ENCODE results near the gene NUAK1. TPM values are rescaled to one million over a fixed set of nuclear protein-coding genes. Genes with fewer than 3 reads are reported as not detected.

NUAK1 gene
- total and polyA plus RNA-seq, 4 donors, result 2.9 to 14.1 (median 9.2) TPM

DNA sequence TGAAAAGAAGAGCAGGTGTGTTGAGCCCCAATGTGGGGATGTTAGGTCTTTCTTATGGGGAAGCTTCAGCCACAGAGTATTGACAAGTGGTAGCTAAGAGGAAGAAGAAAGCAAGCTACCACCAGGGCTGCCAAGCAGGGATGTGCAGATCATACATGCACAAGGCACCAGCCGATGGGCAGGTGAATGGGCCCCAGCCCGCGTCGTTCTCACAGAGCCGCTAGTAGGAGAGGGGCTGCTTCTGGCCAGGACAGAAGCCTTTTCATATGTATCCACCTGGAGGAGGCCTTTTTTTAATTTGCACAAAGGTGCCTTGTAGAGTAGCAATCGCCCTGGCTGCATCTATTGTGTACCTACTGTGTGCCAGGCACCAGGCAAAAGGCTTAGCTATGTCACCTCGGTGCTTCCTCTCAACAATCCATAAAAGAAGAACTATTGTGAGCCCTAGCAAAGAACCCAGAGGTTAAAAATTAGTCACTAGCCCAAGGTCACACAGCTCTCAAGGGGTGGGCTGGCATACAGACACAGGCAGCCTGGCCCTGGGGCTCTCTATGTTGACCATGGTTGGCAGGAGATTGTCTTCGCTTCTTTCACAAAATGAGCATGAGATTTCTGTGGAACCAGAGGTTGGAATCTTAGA, 8.2 kb downstream of the NUAK1 start:
- TF ChIP-seq, protein P1, sequence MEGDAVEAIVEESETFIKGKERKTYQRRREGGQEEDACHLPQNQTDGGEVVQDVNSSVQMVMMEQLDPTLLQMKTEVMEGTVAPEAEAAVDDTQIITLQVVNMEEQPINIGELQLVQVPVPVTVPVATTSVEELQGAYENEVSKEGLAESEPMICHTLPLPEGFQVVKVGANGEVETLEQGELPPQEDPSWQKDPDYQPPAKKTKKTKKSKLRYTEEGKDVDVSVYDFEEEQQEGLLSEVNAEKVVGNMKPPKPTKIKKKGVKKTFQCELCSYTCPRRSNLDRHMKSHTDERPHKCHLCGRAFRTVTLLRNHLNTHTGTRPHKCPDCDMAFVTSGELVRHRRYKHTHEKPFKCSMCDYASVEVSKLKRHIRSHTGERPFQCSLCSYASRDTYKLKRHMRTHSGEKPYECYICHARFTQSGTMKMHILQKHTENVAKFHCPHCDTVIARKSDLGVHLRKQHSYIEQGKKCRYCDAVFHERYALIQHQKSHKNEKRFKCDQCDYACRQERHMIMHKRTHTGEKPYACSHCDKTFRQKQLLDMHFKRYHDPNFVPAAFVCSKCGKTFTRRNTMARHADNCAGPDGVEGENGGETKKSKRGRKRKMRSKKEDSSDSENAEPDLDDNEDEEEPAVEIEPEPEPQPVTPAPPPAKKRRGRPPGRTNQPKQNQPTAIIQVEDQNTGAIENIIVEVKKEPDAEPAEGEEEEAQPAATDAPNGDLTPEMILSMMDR (IDR thresholded peaks at IDR 0.05; ENCODE audit: control extremely low read depth, extremely low read depth), result no peak
- peaks cover 14 to 47% (median 28%) of the 10 kb centered on the region in 5 donors for H3K4me1 ChIP-seq (ENCODE audit: control insufficient read depth in 5 of 5, insufficient read depth in 5 of 5, low read length in 5 of 5)
- H3K4me3 ChIP-seq, result no peak overlapping the region
- ATAC-seq (ENCODE audit: insufficient read depth, low FRiP score) (no peak), DNase-seq (no peak)
- 91% methylated on average over 8 of the region's 8 CpGs for WGBS, 2 donors
- H3K36me3 ChIP-seq (ENCODE audit: control insufficient read depth in 4 of 4, insufficient read depth in 4 of 4, low read length in 4 of 4), result peaks cover 0 to 2% (median 0%) of the 10 kb centered on the region in 4 donors
- H3K27me3 ChIP-seq (ENCODE audit: control insufficient read depth in 3 of 3, insufficient read depth in 3 of 3, low read length in 2 of 3), result no peaks in the 10 kb centered on the region
- H3K9ac ChIP-seq (ENCODE audit: insufficient read depth in 1 of 2, low read length in 2 of 2), result no peak overlapping the region
- H3K9me3 ChIP-seq (ENCODE audit: control insufficient read depth in 4 of 4, insufficient read depth in 3 of 4, low read length in 3 of 4), result no peaks in the 10 kb centered on the region
- peak overlapping the region in 1 of 2 donors; percentile 62 for H3K27ac ChIP-seq (ENCODE audit: low read depth in 1 of 2, low read length in 1 of 2)

DNA sequence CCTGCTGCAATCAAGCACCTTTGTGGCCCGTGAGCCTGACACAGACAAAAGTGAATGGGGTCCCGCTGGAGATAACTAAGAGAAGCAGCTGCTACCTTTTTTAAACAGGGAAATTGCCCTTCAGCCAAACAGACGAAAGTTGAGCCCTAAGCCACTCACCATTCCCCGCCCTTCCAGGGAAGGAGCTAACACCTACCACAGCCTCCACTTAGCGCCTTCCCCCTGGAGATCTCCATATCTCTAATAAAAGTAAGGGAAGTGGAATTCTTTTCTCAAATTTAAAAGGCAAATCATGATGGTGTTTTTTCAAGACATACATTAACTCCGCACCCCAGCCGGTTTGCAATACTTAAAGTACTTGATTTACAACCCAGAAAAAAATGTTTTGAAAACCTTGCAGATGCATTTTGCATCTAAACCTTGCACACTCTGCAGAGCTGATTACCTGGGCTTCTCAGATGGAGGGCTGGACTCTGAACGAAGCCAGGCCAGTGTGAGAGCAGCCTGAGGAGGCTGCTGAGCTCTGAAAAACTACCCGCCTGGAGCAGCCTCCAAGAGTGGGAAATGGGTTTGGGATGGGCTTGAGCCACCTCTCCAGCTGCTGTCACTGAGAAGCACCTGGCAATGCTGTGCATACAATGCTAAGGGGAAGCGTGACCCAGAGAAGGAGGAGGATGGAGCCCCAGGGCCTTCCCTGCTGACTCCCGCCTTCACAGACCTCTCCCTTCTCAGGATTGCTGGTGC, 10.0 kb downstream of the NUAK1 start:
- H3K4me1 ChIP-seq (ENCODE audit: control insufficient read depth in 5 of 5, insufficient read depth in 5 of 5, low read length in 5 of 5), result peaks cover 11 to 45% (median 19%) of the 10 kb centered on the region in 5 donors
- ATAC-seq (ENCODE audit: insufficient read depth, low FRiP score) (no peak), DNase-seq (no peak)
- TF ChIP-seq, protein P1 (IDR thresholded peaks at IDR 0.05; ENCODE audit: control extremely low read depth, extremely low read depth), result no peak
- H3K4me3 ChIP-seq, result no peak overlapping the region
- H3K9me3 ChIP-seq (ENCODE audit: control insufficient read depth in 4 of 4, insufficient read depth in 3 of 4, low read length in 3 of 4), result no peaks in the 10 kb centered on the region
- 71 to 78% methylated on average over 11 of the region's 11 CpGs for WGBS, 2 donors
- peak overlapping the region; percentile 36 to 65 for H3K27ac ChIP-seq (ENCODE audit: low read depth in 1 of 2, low read length in 1 of 2)
- H3K27me3 ChIP-seq (ENCODE audit: control insufficient read depth in 3 of 3, insufficient read depth in 3 of 3, low read length in 2 of 3), result no peaks in the 10 kb centered on the region
- H3K9ac ChIP-seq (ENCODE audit: insufficient read depth in 1 of 2, low read length in 2 of 2), result no peak overlapping the region
- peaks cover 0 to 2% (median 0%) of the 10 kb centered on the region in 4 donors for H3K36me3 ChIP-seq (ENCODE audit: control insufficient read depth in 4 of 4, insufficient read depth in 4 of 4, low read length in 4 of 4)

DNA sequence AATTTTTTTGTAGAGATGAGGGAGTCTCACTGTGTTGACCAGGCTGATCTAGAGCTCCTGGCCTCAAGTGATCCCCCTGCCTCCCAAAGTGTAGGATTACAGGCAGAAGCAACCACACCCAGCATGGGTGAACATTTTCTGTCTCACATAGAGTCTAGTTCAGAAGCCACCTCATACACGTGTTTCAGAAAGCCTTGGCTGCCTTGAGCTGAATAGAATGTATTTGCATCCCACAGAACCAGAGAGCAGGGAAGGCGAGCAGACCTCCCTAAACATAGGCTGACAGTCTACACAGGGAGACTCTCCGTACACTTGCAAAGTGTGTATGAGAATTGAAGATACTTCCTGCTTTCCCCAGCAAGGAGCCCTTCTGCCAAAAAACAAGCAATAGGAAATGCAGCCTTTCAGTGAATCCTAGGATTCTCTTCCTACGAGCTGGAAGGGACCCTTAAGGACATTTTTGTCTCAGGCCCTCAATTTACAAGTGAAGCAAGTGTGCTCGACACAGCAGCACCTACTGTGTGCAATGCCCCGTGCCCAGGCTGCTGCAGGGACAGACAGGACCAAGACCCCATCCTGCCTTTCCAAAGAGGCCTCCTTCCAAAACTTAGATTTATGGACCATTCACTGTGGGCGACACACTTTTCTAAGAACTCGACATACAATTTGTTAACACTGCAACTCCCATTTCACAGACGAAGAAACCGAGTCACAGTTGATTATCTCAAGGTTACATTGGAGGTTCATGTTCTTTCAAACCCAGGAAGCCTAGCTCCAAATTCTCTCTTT, 11.2 kb downstream of the NUAK1 start:
- peaks cover under 1 to 45% (median 20%) of the 10 kb centered on the region in 5 donors for H3K4me1 ChIP-seq (ENCODE audit: control insufficient read depth in 5 of 5, insufficient read depth in 5 of 5, low read length in 5 of 5)
- no peak overlapping the region for H3K4me3 ChIP-seq
- H3K9me3 ChIP-seq (ENCODE audit: control insufficient read depth in 4 of 4, insufficient read depth in 3 of 4, low read length in 3 of 4), result no peaks in the 10 kb centered on the region
- 77 to 82% methylated on average over 10 of the region's 10 CpGs for WGBS, 2 donors
- H3K27me3 ChIP-seq (ENCODE audit: control insufficient read depth in 3 of 3, insufficient read depth in 3 of 3, low read length in 2 of 3), result no peaks in the 10 kb centered on the region
- TF ChIP-seq, protein P1 (IDR thresholded peaks at IDR 0.05; ENCODE audit: control extremely low read depth, extremely low read depth), result no peak
- H3K9ac ChIP-seq (ENCODE audit: insufficient read depth in 1 of 2, low read length in 2 of 2), result no peak overlapping the region
- DNase-seq (no peak), ATAC-seq (ENCODE audit: insufficient read depth, low FRiP score) (no peak)
- peaks cover 0 to 2% (median 0%) of the 10 kb centered on the region in 4 donors for H3K36me3 ChIP-seq (ENCODE audit: control insufficient read depth in 4 of 4, insufficient read depth in 4 of 4, low read length in 4 of 4)
- peak overlapping the region; percentile 15 to 65 for H3K27ac ChIP-seq (ENCODE audit: low read depth in 1 of 2, low read length in 1 of 2)
